Right lobe of liver (tissue), 4 donors: ENCODE results near the gene EXOC4.

Experiments
- POLR2A ChIP-seq: fragments of 450-650 bp; IDR thresholded peaks from one replicate; pipeline ENCODE4 v1.6.1; 2017; ENCODE audit warnings: antibody characterized with exemption, mild to moderate bottlenecking
- TF ChIP-seq, protein P1 (sequence below), 4 donors: fragments of 200-600 bp in 3 of 4; fragments of 450-650 bp in 1 of 4; IDR thresholded peaks; one replicate each; pipeline versions ENCODE4 v1.5.1 to v1.8.0; 2016 to 2022; ENCODE audit warnings: antibody characterized with exemption in 4 of 4, mild to moderate bottlenecking in 2 of 4
- donor health status: DM: no; HTN: no; CAD: no.
- donor health status: DM: no; HTN: no; CAD: no.
- donor health status: DM: no; HTN: yes; CAD: no.

DNA sequence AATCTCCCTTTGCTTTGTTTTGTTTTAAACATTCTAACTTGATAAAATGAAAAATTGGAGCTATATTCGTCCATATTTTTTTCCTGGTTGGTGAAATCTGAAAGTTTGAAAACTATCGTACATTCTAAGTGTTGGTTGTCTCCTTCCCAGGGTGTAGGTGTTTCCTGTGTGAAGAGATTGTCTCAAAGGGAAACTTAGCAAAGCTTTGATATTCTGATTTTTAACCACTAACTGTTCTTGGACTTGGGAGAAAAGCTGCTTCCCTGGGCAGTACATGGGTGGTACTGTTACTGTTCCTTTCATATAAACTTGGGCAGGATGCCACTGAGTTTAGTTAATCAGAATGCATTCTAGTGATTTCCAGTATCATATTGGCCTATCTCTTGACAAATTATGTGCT is 620.8 kb downstream of the EXOC4 start:
- TF ChIP-seq, protein P1, sequence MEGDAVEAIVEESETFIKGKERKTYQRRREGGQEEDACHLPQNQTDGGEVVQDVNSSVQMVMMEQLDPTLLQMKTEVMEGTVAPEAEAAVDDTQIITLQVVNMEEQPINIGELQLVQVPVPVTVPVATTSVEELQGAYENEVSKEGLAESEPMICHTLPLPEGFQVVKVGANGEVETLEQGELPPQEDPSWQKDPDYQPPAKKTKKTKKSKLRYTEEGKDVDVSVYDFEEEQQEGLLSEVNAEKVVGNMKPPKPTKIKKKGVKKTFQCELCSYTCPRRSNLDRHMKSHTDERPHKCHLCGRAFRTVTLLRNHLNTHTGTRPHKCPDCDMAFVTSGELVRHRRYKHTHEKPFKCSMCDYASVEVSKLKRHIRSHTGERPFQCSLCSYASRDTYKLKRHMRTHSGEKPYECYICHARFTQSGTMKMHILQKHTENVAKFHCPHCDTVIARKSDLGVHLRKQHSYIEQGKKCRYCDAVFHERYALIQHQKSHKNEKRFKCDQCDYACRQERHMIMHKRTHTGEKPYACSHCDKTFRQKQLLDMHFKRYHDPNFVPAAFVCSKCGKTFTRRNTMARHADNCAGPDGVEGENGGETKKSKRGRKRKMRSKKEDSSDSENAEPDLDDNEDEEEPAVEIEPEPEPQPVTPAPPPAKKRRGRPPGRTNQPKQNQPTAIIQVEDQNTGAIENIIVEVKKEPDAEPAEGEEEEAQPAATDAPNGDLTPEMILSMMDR (IDR thresholded peaks at IDR 0.05) = no peak
- TF ChIP-seq POLR2A = no peak
